Islet of Langerhans (tissue), 1 donor: ENCODE results near the gene SLC13A4.

Experiments
- FAIRE-seq: peaks from one replicate; lab custom pipeline; 2011; peaks lifted over from hg19 to GRCh38; lab: Jason Lieb, UNC

The SLC13A4 gene

GRCh38 chr7:135718794-135719437 lies 9.1 kb downstream of the SLC13A4 start:
- no peak for FAIRE-seq

- FAIRE-seq: no peak
Measured at GRCh38 chr7:135718219-135718618, 9.8 kb downstream of the SLC13A4 start.

GRCh38 chr7:135717693-135718092 lies 10.3 kb downstream of the SLC13A4 start:
- FAIRE-seq: no peak

- FAIRE-seq: no peak
Measured at GRCh38 chr7:135716677-135717238, 11.2 kb downstream of the SLC13A4 start.

- no peak for FAIRE-seq
Measured at GRCh38 chr7:135715673-135716072, 12.3 kb downstream of the SLC13A4 start.

GRCh38 chr7:135715055-135715522 lies 12.9 kb downstream of the SLC13A4 start:
- FAIRE-seq: no peak

- FAIRE-seq: no peak
Measured at GRCh38 chr7:135714534-135715009, 13.4 kb downstream of the SLC13A4 start.

GRCh38 chr7:135713836-135714470 lies 14.0 kb downstream of the SLC13A4 start:
- FAIRE-seq: no peak

- FAIRE-seq: no peak
Measured at GRCh38 chr7:135712796-135713195, 15.2 kb downstream of the SLC13A4 start.

- FAIRE-seq: no peak
Measured at GRCh38 chr7:135712182-135712782, 15.7 kb downstream of the SLC13A4 start.

GRCh38 chr7:135711139-135711469 lies 16.9 kb downstream of the SLC13A4 start:
- no peak for FAIRE-seq

- no peak for FAIRE-seq
Measured at GRCh38 chr7:135710417-135711138, 17.4 kb downstream of the SLC13A4 start.

- FAIRE-seq: no peak
Measured at GRCh38 chr7:135709508-135709907, 18.5 kb downstream of the SLC13A4 start.

- no peak for FAIRE-seq
Measured at GRCh38 chr7:135708041-135708440, 19.9 kb downstream of the SLC13A4 start.

- FAIRE-seq: no peak
Measured at GRCh38 chr7:135707570-135707966, 20.4 kb downstream of the SLC13A4 start.

- no peak for FAIRE-seq
Measured at GRCh38 chr7:135706858-135707569, 21.0 kb downstream of the SLC13A4 start.

GRCh38 chr7:135706038-135706742 lies 21.8 kb downstream of the SLC13A4 start:
- no peak for FAIRE-seq

GRCh38 chr7:135704698-135705097 lies 23.3 kb downstream of the SLC13A4 start:
- FAIRE-seq: no peak

GRCh38 chr7:135704074-135704473 lies 23.9 kb downstream of the SLC13A4 start:
- FAIRE-seq: no peak

- FAIRE-seq: no peak
Measured at GRCh38 chr7:135697276-135698049, 30.5 kb downstream of the SLC13A4 start.
